OCI-LY3 (cell line): Measurements from ENCODE around the gene CTSH.

ENCODE experiments used
- EZH2phosphoT487 ChIP-seq: fragments of 200-600 bp; shearing (Covaris generic); IDR thresholded peaks from 2 replicates; pipeline ENCODE4 v1.6.1; 2018; ENCODE audit warnings: antibody characterized with exemption, mixed run types, low read depth
- TF ChIP-seq, protein P1 (sequence below): fragments of 200-600, 300-600 bp; sonication (generic); IDR thresholded peaks from 2 replicates; pipeline ENCODE4 v1.5.1; 2014; ENCODE audit warnings: antibody characterized with exemption, low read length, low read depth

DNA sequence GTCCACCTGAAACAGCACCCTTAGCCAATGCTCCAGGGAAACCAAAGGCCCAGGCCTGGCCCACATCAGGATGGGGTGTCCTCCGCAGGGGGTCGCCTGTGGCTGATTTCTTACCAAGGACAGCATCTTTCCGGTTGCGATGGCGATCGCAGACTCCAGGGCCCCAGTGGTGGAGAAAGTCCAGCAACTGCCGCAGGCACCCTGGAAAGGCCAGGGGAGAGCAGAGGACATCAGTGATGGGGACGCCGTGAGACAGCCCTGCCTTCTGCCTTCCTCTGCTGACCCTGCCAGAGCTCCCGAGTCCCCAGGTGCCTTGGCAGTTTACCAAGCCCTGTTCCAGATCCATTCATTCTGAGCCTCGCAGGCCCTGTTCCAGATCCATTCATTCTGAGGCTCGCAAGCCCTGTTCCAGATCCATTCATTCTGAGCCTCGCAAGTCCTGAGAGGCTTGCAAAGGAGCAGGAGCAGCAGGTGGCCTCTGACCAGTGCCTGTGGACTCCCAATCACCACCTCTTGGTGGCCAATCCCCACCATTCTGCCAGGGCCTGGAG is 12.5 kb downstream of the CTSH start:
- TF ChIP-seq, protein P1, sequence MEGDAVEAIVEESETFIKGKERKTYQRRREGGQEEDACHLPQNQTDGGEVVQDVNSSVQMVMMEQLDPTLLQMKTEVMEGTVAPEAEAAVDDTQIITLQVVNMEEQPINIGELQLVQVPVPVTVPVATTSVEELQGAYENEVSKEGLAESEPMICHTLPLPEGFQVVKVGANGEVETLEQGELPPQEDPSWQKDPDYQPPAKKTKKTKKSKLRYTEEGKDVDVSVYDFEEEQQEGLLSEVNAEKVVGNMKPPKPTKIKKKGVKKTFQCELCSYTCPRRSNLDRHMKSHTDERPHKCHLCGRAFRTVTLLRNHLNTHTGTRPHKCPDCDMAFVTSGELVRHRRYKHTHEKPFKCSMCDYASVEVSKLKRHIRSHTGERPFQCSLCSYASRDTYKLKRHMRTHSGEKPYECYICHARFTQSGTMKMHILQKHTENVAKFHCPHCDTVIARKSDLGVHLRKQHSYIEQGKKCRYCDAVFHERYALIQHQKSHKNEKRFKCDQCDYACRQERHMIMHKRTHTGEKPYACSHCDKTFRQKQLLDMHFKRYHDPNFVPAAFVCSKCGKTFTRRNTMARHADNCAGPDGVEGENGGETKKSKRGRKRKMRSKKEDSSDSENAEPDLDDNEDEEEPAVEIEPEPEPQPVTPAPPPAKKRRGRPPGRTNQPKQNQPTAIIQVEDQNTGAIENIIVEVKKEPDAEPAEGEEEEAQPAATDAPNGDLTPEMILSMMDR: no peak
- no peak for TF ChIP-seq EZH2phosphoT487
